HG03103 (cell line): Measurements from ENCODE around the gene ASPN.
"Not testable (repeated sequence)": the region's sequence is repeated elsewhere in the genome, so short reads cannot be mapped to it uniquely, and the experiment has no call there.

Experiments used
- ATAC-seq: cut with Tn5 transposase; IDR thresholded peaks from one replicate; pipeline ENCODE4 v1.9.1; 2021; ENCODE audit warnings: low read depth; ENCODE audit not compliant: unreplicated experiment

Gene ASPN

DNA sequence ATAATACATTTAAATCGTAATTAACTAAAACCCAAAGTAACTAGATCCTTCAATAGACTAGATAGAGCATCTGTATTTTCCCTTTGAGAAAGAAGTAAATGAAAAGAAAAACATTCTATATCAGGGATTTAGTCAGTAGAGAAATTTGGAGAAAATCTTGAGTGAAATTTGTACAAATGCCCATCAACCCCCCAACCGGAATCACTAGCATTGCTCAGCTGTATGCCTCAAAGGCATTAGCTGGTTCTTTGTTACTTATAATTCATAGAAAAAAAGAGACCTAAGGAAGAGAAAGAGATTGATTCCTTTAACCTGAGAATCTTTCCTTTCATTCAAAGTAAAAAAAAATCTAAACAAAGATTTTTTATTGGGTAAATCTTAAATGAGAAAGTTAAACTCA lies 58.7 kb downstream of the ASPN start:
- no peak for ATAC-seq

DNA sequence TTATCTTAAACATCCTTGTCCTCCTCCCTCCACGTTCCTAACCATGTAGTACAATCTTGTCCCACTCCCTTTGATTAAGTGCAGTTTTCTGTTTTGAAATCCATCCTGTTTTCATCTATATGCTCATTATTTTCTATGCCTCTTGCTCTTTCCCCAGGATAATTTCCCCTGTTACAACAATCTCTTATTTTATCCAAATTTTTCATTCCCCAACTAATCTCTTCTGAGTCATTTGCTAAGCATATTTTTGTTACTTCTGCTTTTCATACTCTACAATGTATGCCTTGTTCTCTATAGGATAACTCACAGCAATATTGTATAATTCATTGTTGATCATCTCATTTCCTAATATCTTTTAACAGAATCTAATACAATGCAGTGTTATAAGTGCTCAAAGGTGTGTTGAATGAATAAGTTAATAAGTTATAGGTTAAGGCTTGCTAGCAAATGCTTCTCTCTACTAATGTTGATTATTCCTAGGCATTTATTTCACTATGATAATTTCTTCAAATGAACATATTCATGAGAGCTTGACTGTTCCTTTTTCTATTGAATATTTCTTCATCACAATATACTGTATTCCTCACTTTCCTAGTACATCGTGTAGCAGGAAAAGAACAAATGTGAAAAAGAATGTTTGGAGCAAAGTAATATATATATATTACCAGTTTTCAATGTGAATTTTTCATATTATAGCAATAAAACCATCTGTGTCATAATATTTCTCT lies 59.5 kb downstream of the ASPN start:
- no peak for ATAC-seq

DNA sequence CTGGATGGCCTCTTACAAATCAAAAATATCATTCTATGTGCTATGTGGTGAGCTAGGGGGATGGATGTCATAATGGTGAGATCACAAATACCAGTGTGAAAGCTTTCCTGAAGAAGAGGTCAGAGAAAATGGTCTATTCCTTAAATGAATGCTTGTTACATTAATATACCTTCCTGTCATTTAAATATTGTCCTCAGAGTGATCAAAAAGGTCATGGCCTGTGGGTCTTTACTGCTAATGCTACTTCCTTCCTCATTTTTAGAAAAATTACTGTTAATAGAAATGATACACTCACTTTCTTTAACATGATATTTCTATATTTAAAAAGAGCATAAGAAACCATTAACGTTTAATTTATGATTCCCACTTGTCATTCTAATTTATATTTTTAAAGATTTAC lies 67.7 kb downstream of the ASPN start:
- no peak for ATAC-seq

DNA sequence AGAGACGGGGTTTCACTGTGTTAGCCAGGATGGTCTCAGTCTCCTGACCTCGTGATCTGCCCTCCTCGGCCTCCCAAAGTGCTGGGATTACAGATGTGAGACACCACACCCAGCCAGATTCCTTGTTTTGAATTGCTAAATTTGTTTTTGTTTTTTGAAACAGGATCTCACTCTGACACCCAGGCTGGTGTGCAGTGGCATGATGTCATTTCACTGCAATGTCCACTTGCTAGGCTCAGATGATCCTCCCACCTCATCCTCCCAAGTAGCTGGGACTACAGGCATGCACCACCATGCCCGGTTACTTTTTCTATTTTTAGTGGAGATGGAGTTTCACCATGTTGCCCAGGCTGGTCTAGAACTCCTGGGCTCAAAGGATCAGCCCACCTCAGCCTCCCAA lies 71.1 kb downstream of the ASPN start:
- ATAC-seq: not testable (repeated sequence)

DNA sequence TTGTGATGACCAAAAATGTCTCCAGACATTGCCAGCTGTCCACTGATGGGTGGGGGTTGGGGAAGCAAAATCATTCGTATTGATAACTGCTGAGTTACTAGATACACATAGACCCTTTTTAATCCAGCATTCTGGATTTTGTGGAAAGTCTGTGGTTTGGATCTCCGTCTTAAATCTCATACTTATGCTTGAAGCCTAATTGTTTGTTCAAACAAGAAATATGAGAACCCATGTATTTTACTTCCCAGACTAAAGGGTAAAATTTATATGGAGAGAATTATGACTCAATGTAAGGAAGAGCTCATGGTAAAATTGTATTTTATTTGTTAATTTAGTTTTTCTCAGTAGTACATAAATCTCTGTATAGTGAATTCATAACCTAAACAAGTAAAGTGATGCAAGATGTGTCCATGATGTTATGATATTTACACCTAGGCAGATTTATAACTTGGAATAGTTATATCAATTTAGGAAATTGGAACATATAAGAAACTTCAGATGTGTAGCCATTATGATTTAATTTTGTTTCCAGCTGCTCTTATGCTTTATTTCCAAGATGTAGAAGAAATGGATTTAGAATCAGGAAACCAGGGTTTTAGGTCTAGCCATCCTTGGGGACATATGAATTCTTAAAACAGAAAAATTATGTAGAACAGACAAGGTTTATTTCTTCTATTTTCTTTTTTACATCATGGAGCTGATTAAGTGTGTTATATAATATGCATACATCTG lies 73.4 kb downstream of the ASPN start:
- no peak for ATAC-seq

DNA sequence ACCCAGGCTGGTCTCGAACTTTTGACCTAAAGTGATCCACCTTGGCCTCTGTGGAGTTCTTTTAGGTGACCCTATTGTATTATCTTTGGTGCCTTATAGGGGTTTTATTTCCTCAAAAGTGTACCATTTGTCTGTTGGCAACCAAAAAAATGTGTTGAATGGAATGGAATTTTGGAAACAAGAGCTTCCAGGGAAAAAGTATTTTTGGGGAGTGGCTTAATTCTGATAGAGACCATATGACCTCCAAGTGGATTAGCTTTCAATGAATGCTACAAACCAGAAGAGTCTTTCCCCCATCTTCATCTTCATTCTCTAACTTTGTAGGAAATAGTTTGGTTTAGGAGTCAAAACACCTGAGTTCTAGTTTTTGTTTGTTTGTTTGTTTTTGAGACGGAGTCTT lies 74.5 kb downstream of the ASPN start:
- no peak for ATAC-seq

DNA sequence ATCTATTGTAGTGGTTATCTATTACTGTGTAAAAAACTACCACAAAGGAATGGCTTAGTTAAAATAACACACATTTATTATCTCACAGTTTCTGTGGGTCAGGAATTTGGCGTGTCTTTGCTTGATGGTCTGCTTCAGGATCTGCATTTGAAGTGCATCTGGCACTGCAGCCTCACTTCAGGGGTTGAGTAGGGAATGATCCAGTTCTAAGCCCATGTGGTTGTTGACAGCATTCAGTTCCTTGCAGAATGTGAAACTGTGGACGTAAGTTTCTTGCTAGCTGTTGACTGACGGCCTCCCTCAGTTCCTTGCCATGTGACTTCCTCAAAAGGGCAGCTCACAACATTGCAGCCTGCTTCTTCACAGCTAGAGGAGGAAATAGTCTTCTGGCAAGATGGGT lies 75.8 kb downstream of the ASPN start:
- ATAC-seq: no peak
